Measurements from ENCODE around the gene TNFSF8. TPM values are rescaled to one million over a fixed set of nuclear protein-coding genes. Genes with fewer than 3 reads are reported as not detected.

TNFSF8 gene
- total RNA-seq, 1 experiment from 2014 or later, result 0.15 TPM

- CTCF ChIA-PET, result no interaction called here
- DNase-seq (ENCODE audit: low read depth, low spot score) (no peak), ATAC-seq (no peak)
- Histone ChIP-seq H3K27ac (ENCODE audit: low read length) (no peak overlapping the region), H3K4me1 (ENCODE audit: control insufficient read depth, insufficient read depth, low read length) (no peaks in the 10 kb centered on the region), H3K4me3 (ENCODE audit: low read depth in 2 of 2, low read length in 2 of 2) (no peak overlapping the region), H3K27me3 (ENCODE audit: control insufficient read depth, insufficient read depth, low read length) (no peaks in the 10 kb centered on the region), H3K36me3 (ENCODE audit: control insufficient read depth, insufficient read depth, low read length) (no peaks in the 10 kb centered on the region), H3K9me3 (ENCODE audit: control insufficient read depth, insufficient read depth, low read depth, low read length) (no peaks in the 10 kb centered on the region)
- POLR2A ChIA-PET, result no interaction called here
- in situ Hi-C loops (cut with HindIII; ENCODE audit: low pct_unique_long_range_greater_than_20kb, low sequenced_read_pairs) (no loop called here), intact Hi-C loops (cut with micrococcal nuclease; ENCODE audit: unreplicated experiment) (no loop called here)
- TF ChIP-seq, protein P1, sequence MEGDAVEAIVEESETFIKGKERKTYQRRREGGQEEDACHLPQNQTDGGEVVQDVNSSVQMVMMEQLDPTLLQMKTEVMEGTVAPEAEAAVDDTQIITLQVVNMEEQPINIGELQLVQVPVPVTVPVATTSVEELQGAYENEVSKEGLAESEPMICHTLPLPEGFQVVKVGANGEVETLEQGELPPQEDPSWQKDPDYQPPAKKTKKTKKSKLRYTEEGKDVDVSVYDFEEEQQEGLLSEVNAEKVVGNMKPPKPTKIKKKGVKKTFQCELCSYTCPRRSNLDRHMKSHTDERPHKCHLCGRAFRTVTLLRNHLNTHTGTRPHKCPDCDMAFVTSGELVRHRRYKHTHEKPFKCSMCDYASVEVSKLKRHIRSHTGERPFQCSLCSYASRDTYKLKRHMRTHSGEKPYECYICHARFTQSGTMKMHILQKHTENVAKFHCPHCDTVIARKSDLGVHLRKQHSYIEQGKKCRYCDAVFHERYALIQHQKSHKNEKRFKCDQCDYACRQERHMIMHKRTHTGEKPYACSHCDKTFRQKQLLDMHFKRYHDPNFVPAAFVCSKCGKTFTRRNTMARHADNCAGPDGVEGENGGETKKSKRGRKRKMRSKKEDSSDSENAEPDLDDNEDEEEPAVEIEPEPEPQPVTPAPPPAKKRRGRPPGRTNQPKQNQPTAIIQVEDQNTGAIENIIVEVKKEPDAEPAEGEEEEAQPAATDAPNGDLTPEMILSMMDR (IDR thresholded peaks at IDR 0.05), result no peak
- no peak for TF ChIP-seq POLR2AphosphoS5 (IDR thresholded peaks at IDR 0.05; ENCODE audit: low read depth, low read length)
- no peak for TF ChIP-seq SIN3A (IDR thresholded peaks at IDR 0.05; ENCODE audit: borderline replicate concordance, insufficient read depth, low read depth, low read length)
- TF ChIP-seq REST (IDR thresholded peaks at IDR 0.05; ENCODE audit: insufficient read depth in 1 of 2, low read depth in 2 of 2, low read length in 1 of 2), result no peak
- no peak for TF ChIP-seq TCF7L2 (IDR thresholded peaks at IDR 0.05; ENCODE audit: low read depth, low read length)
- BruUV-seq (replicated peaks), result no TSS peak
These were observed 42.2 kb upstream of the TNFSF8 start for GRCh38 chr9:114972510-114973136.

- H3K27ac ChIP-seq (ENCODE audit: low read length), result no peak overlapping the region
- ATAC-seq (no peak), DNase-seq (ENCODE audit: low read depth, low spot score) (no peak)
- no TSS peak for BruUV-seq (replicated peaks)
- POLR2A ChIA-PET, result no interaction called here
- H3K9me3 ChIP-seq (ENCODE audit: control insufficient read depth, insufficient read depth, low read depth, low read length), result no peaks in the 10 kb centered on the region
- TF ChIP-seq, protein P1 (IDR thresholded peaks at IDR 0.05), result no peak
- TF ChIP-seq REST (IDR thresholded peaks at IDR 0.05; ENCODE audit: insufficient read depth in 1 of 2, low read depth in 2 of 2, low read length in 1 of 2), result no peak
- no peaks in the 10 kb centered on the region for H3K36me3 ChIP-seq (ENCODE audit: control insufficient read depth, insufficient read depth, low read length)
- intact Hi-C loops (cut with micrococcal nuclease; ENCODE audit: unreplicated experiment), result no loop called here
- CTCF ChIA-PET, result no interaction called here
- no peaks in the 10 kb centered on the region for H3K4me1 ChIP-seq (ENCODE audit: control insufficient read depth, insufficient read depth, low read length)
- H3K4me3 ChIP-seq (ENCODE audit: low read depth in 2 of 2, low read length in 2 of 2), result no peak overlapping the region
- in situ Hi-C loops (cut with HindIII; ENCODE audit: low pct_unique_long_range_greater_than_20kb, low sequenced_read_pairs), result no loop called here
- no peaks in the 10 kb centered on the region for H3K27me3 ChIP-seq (ENCODE audit: control insufficient read depth, insufficient read depth, low read length)
These were observed 38.9 kb upstream of the TNFSF8 start for GRCh38 chr9:114969269-114969668.

Measured in Panc1 (cell line).